T-helper 1 cell treated with Interleukin-12 subunit alpha and Interleukin-12 subunit beta and Interleukin-4 antibody, amounts not matched to agents 30 ng/mL and 1 ng/mL, for 36 hours (primary cell): Measurements from ENCODE around the gene ZKSCAN4. TPM values are rescaled to one million over a fixed set of nuclear protein-coding genes. Genes with fewer than 3 reads are reported as not detected.

Source experiments
- intact Hi-C: fragments of 100-400 bp; cut with micrococcal nuclease; formaldehyde crosslinking; loops from one replicate; pipeline ENCODE4 v1.15.1; 2024
- total RNA-seq: library from RNA; stranded (reverse); gene quantifications from 2 replicates; pipeline ENCODE4 v1.2.3, GENCODE V29; 2022

Gene ZKSCAN4
- total RNA-seq, result 7.3 and 8.5 TPM in 2 replicates

DNA sequence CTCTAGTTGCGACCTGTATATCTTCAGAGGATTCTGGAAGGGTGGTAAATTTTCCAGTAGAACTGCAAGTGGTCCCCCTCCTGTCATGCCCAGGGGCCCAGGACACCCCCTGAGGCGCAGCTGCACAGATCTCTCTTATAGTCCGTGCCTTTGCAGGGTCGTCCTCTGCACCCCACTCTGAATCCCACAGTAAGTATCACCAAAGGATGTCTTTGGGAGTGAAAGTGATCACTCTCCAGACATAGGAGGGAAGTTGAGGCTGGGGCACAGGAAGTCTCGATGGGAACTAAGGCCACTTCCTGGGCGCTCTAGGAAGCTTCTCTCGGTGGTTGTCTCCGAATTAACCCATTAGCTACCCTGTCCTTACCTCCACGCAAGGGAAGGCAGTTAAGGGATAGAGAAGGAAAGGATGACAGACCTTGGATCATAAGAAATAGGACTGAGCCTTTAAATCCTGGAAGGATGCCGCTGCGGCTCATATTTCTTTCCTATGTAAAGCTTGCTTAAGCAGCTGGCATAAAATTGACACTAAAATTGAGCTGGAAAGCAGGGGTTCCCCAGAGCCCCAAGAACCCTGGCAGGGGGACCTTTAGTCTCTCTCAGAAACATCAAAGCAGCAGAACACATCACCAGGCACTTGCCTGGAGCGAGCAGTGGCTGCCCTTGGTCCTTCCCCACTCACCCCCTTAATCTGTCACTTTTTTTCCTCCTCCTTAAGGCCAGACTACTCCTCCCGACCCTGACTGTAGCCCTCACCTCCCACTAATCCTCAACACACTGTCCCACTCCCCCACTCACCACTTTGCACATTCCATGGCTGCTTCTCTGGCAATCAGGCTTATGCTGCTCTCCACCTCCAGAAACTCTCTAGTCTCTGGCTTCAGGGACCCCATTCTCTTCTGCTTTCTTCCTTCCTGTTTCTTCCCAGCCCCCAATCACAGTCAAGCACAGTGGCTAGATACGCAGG is at the start of gene ZKSCAN4:
Gene ZKSCAN4, minus strand, starts transcription at position 261 of the 967 bp plus-strand sequence. CDS start 289 bp downstream, outside the sequence.
- intact Hi-C loops, result loop anchor here (1.0 to 5.0 kb wide), 12 partner anchors 15 to 864 kb away; partner anchors contain the start of genes PGBD1, ZKSCAN3, ZKSCAN8 and ZNF165

GRCh38 chr6:28296520-28297060 is 44.5 kb upstream of the ZKSCAN4 start:
- intact Hi-C loops, result no loop called here

DNA sequence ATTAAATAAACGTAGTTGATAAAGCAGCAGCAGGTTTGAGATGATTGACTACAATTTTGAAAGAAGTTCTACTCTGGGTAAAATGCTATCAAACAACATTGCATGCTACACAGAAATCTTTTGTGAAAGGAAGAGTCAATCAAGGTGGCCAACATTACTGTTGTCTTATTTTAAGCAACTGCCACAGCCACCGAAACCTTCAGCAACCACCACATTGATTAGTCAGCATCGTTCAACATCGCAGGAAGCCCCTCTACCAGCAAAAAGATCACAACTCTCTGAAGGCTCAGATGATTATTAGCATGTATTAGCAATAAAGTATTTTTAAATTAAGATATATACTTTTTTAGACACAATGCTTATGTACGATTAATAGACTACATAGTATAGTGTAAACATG is 43.3 kb upstream of the ZKSCAN4 start:
- intact Hi-C loops, result no loop called here

DNA sequence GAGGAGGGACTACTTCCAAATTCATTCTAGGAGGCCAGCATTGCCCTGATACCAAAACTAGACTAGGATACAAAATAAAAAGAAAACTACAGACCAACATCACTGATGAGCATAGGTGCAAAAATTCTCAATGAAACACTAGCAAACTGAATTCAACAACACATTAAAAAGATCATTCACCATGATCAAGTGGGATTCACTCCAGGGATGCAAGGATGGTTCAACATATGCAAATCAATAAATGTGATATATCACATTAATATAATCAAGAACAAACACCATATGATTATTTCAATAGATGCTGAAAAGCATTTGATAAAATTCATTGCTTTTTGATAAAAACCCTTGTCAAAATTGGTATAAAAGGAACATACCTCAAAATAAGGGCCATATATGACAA is 39.5 kb upstream of the ZKSCAN4 start:
- intact Hi-C loops, result no loop called here

- intact Hi-C loops, result no loop called here
Observed at GRCh38 chr6:28282926-28283325, 30.9 kb upstream of the ZKSCAN4 start.

- intact Hi-C loops, result loop anchor here (1.0 kb wide), 3 partner anchors 14 to 54 kb away; partner anchors contain the start of genes ZKSCAN4 and ZSCAN26
Observed at GRCh38 chr6:28281288-28282064, 29.4 kb upstream of the ZKSCAN4 start, which contains the start of gene PGBD1. PGBD1 (plus strand) TSS chr6:28281572; CDS start chr6:28283814, 2,242 bp downstream.

GRCh38 chr6:28280595-28281287 is 28.7 kb upstream of the ZKSCAN4 start:
- intact Hi-C loops, result loop anchor here (1.0 kb wide), 3 partner anchors 13 to 55 kb away; partner anchors contain the start of genes ZKSCAN4 and ZSCAN26

- intact Hi-C loops, result no loop called here
Observed at GRCh38 chr6:28277746-28278145, 25.7 kb upstream of the ZKSCAN4 start.

GRCh38 chr6:28274888-28275287 is 22.8 kb upstream of the ZKSCAN4 start:
- intact Hi-C loops, result no loop called here

DNA sequence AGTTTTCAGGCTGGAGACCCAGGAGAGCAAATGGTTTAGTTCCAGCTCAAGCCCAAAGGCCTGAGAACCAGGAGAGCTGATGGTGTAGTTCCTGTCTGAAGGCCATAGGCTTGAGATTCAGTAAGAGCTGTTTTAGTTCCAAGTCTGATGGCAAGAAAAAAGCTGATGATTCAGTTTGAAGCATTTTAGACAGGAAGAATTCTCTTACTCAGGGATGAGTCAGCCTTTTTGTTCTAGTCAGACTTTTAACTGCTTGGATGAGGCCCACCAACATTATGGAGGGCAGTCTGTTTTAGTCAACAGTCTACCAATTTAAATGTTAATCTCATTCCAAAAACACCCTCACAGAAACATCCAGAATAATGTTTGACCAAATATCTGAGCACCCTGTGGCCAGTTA is 17.4 kb upstream of the ZKSCAN4 start:
- intact Hi-C loops, result loop anchor here (5.0 kb wide), 2 partner anchors 173 to 367 kb away; partner anchors contain the start of gene ZSCAN23

DNA sequence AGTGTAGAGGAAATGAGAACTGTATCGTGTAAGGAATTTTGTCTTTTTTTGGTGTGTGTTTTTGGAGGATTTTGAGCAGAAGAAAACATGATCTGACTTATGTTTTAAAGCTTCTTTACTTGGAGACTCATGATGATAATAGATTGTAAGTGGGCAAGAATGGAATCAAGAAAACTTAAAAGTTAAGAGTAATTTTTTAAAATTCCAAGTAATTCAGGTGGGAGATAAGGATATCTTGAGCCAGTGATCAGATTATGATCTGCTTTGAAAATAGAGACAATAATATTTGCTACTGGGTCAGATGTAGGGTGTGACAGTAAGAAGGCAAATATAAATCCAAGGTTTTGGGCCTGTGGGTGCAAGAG is 15.6 kb upstream of the ZKSCAN4 start:
- intact Hi-C loops, result loop anchor here (1.0 to 5.0 kb wide), 14 partner anchors 14 to 795 kb away; partner anchors contain the start of genes PGBD1, ZKSCAN3, ZKSCAN4 and ZNF165

- intact Hi-C loops, result loop anchor here (1.0 to 5.0 kb wide), 14 partner anchors 14 to 795 kb away; partner anchors contain the start of genes PGBD1, ZKSCAN3, ZKSCAN4 and ZNF165
Observed at GRCh38 chr6:28266962-28267694, 15.1 kb upstream of the ZKSCAN4 start, which contains the start of gene ZSCAN26. ZSCAN26 (plus strand) TSS chr6:28267143; CDS start chr6:28271920, 4,777 bp downstream.

DNA sequence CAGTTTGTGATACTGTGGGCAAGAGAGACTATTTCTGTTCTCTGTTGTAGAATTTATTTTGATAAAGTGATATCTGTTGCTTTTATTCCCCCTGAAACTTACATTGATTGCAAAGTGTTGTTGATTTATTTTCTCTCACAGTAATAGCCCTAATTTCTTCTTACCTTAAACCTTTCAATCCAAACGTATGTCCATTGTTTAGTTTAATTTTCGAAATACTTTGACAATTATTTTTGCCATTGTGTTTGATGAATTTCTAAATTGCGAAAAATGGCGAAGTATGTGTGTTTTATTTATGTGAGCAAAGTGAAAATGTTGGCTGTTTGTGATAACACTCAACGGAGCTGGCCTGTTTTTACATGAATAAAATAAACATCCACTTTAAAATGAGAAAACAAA is 14.5 kb upstream of the ZKSCAN4 start:
- intact Hi-C loops, result loop anchor here (2.0 to 5.0 kb wide), 3 partner anchors 176 to 618 kb away; partner anchors contain the start of gene ZSCAN23

GRCh38 chr6:28264834-28265401 is 12.8 kb upstream of the ZKSCAN4 start:
- intact Hi-C loops, result loop anchor here (5.0 kb wide), 2 partner anchors 177 to 363 kb away; partner anchors contain the start of gene ZSCAN23

- intact Hi-C loops, result no loop called here
Observed at GRCh38 chr6:28263922-28264321, 11.9 kb upstream of the ZKSCAN4 start.

- intact Hi-C loops, result no loop called here
Observed at GRCh38 chr6:28258877-28259777, 7.1 kb upstream of the ZKSCAN4 start, which contains the start of gene NKAPL. NKAPL (plus strand) TSS chr6:28259297; CDS start chr6:28259372, 75 bp downstream.

DNA sequence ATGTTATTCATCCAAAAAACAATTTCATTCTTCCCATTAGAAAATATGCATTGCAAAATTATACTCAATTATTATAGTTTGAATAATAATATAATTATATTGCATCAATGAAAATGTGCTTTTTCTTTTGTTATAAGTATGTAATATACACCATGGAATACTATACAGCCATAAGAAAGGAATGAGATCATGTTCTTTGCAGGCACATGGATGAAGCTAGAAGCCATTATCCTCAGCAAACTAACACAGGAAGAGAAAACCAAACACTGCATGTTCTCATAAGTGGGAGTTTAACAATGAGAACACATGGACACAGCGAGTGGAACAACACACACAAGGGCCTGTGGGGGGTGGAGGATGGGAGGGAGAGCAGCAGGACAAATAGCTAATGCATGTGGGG is 5.0 kb upstream of the ZKSCAN4 start:
- intact Hi-C loops, result no loop called here

DNA sequence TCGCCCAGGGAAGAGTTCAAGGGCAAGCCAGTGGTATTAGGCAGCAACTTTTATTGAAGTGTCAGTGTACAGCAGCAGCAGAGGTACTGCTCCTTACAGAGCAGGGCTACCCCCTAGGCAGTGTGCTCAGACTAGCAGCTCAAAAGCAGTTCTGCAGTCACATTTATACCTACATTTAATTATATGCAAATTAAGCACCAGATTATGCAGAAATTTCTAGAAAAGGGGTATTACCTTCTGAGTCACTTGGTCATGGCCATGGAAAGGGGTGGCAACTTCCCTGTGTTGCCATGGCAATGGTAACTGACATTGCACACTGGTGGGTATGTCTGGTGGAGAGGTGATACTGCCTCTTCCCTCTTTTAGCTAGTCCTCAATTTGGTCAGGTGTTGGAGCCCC is 2.1 kb upstream of the ZKSCAN4 start:
- intact Hi-C loops, result loop anchor here (5.0 kb wide), 1 partner anchor 172 kb away; the partner anchor contains the start of gene ZNF165
